ACHN (cell line): ENCODE data around the gene SHISA6.
"Not testable (repeated sequence)": the region's sequence is repeated elsewhere in the genome, so short reads cannot be mapped to it uniquely, and the experiment has no call there.

Source experiments
- DNase-seq: peaks from one replicate; pipeline ENCODE4 v3.0.0-alpha.2; 2015
- in situ Hi-C: cut with HindIII; loops from 2 replicates; pipeline ENCODE4 v1.10.0; 2017; ENCODE audit warnings: low sequenced_read_pairs, low pct_ligation_motif_present, low pct_unique_long_range_greater_than_20kb

SHISA6 gene

DNA sequence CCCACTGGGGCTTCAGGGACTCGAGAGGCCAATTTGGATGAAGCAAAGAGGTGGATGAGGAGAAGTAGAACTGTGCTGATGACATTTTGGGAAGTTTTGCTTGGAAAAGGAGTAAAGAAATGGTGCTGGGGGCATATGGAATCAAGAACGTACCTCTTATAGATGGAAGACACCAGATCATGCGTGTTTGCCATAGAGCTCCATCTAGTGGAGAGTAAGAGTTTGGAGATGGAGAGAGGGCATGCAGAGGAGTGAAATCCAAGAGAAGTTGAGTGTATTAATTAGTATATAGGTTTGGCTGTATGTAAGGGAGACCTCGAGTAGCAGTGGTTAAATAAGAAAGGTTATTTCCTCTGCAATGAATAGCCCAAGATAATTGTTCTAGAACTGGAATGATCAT, 56.0 kb downstream of the SHISA6 start:
- DNase-seq, result peak; percentile 34
- in situ Hi-C loops, result no loop called here

DNA sequence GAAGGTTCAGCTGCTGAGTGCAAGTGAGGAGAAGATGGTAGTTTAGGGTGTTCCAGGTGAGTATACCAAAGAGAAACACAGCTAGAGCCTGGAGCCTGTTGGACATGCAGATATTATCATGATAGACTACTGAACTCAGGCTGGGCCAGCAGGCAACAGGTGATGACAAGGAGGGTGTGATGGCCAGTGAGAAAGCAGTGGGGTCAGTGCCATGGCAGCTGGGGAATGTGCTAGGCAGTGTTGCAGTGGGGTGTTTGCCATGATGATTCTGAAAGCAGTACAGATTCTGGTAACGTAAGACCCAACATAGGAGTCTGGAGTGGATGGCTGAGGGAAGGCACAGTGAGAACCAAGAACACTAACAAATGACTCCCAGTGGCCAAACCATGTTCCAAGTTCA, 57.4 kb downstream of the SHISA6 start:
- in situ Hi-C loops, result no loop called here
- DNase-seq, result no peak

DNA sequence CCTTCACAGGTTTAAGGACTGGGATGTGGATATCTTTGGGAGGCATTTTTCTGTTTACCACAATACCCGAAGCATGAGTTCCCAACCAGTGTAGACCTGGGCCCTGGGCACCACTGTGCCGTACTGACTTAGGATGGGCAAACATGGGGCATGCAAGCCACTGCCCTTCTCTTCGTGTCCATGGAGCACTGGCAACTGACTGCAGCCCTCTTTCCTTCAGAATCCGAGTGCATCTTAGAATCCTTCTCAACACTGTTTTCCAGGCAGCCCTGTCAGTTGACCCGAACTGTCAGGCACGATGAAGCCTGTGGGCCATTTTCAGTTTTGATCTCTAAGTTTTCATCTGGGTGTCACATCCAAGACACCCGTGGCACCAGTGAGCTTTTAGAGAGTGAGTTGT, 59.2 kb downstream of the SHISA6 start:
- in situ Hi-C loops, result no loop called here
- DNase-seq, result no peak

DNA sequence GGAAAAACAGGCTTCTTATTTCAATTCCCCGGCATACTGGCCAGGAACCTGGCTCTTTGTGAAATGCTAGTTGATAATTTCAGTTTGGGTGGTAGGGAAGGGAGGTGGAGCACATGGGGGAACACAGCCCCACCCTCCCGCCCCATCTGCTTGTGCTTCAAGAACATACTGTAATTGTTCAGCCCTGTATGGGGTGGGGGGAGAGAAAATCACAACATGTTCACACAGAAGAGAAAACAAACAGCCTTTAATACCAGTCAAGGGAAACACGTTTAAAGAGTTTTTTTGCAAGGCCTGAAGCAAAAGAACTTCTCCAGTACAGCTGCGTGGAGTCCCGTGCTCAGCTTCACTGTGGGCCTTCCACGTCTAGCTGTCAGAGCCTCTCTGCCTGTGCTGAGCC, 59.7 kb downstream of the SHISA6 start:
- in situ Hi-C loops, result no loop called here
- DNase-seq, result no peak

DNA sequence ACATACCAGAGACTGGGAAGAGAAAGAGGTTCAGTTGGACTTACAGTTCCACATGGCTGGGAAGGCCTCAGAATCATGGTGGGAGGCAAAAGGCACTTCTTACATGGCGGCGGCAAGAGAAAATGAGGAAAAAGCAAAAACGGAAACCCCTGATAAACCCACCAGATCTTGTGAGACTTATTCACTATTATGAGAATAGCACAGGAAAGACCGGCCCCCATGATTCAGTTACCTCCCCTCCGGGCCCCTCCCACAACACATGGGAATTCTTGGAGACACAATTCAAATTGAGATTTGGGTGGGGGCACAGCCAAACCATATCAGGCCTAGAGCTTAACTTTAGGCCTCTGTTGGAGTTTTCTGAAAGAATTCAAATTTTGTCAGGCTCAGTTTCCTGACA, 60.9 kb downstream of the SHISA6 start:
- in situ Hi-C loops, DNase-seq: not testable (repeated sequence)

GRCh38 chr17:11302401-11303186, 61.6 kb downstream of the SHISA6 start:
- DNase-seq, result no peak
- in situ Hi-C loops, result no loop called here

- no peak for DNase-seq
- in situ Hi-C loops, result no loop called here
Measured at GRCh38 chr17:11303773-11304394, 62.9 kb downstream of the SHISA6 start.

- DNase-seq, result no peak
- in situ Hi-C loops, result no loop called here
Measured at GRCh38 chr17:11304568-11304967, 63.6 kb downstream of the SHISA6 start.

DNA sequence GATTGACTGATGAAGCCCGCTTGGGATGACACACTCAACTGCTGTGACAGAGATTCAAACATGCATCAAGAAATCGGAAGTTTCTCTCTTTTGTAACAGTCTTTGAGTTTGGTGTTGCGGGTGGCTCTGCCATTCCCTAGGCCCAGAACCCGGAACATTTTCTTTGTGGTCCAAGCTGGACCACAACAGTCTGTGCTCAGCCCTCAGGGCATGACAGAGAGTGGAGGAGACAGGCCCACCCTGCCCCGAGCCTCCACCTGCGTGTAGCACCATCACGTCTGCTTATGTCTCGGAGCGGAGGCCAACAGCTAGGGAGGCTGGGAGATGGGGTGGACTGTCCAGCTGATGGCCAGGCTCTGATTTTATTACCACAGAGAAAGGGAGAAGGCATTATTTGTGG, 64.5 kb downstream of the SHISA6 start:
- no peak for DNase-seq
- in situ Hi-C loops, result no loop called here

DNA sequence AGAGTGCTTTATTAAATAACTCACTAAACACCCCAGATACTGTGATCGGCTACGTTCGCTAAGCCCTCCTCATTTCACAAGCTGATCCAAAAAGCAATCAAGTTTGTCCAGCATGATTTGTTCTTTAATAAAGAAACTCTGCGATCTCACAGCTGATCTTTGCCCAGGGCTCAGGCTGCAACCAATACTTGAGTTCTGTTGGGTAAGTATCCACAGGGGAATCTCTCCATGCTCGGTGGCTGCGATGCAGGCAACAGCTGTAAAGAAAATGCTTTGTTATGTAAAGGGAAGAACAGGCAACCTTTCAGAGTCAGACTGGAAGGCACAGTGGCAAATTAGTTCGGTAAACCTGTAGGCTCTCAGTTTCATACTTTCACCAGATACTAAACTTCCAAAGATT, 67.5 kb downstream of the SHISA6 start:
- in situ Hi-C loops, result no loop called here

DNA sequence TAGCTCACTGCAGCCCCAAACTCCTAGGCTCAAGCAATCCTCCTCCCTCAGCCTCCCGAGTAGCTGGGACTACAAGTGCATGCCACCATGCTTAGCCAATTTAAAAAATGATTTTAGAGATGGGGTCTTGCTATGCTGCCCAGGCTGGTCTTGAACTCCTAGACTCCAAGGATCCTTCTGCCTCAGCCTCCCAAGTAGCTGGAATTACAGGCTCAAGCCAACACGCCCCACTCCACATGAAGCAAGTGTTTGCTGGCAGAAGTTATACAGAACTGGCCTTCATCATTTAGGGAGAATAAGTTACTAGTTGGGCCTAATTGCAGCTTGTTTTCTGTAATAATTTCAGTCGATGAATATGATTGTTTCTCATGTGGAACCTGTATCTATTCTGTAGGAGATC, 68.0 kb downstream of the SHISA6 start:
- DNase-seq, result no peak
- in situ Hi-C loops, result no loop called here

More for the DNA sequence above, 67.5 kb downstream of the SHISA6 start:
- no peak for DNase-seq

DNA sequence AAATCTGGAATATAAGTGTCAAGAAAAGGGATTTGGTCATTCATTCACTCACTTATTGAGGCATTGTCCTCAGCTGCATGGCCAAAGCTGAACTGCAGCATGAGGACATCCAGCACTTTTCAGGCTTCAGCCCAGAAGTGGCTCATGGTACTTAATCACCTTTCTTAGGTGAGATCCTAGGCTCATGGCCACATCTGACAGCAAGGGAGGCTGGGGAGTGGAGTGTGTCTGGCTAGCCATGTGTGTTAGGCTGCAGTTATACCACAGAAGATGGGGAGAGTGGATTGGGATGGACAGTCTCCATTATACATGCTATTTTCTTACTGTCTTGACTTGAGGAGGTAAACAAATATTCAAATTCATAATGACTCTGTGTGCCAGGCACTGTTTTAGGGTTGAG, 68.8 kb downstream of the SHISA6 start:
- in situ Hi-C loops, result no loop called here
- DNase-seq, result no peak

DNA sequence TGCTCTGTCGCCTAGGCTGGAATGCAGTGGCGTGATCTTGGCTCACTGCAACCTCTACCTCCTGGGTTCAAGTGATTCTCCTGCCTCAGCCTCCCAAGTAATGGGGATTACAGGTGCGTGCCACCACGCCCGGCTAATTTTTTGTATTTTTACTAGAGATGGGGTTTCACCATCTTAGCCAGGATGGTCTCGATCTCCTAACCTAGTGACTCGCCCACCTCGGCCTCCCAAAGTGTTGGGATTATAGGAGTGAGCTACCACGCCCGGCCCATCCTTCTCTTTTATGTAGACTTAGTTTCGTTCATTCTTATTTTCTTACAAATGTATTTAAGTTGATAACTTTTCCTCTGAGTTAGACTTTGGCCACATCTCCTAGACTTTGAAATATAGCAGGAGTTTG, 75.4 kb downstream of the SHISA6 start:
- in situ Hi-C loops, DNase-seq: not testable (repeated sequence)

DNA sequence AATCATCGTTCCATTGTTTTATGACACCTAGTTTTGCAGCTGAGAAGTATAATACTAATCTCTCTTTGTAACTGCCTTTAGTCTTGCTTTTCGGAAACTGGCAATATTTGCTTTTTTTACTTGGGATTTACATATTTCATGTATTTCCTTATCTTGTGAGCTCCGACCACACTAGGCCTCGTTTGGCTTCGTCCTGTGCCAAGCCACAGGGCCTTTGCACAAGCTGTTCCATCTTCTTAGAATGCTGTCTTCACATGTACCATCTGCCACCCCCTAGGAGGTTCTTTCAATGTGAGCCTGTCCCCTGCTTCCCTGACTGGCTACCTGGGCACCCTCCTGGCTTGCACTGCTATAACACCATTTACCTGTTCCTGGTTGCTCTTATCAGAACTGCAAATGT, 77.2 kb downstream of the SHISA6 start:
- DNase-seq, result no peak
- in situ Hi-C loops, result no loop called here

GRCh38 chr17:11319894-11320293, 78.9 kb downstream of the SHISA6 start:
- DNase-seq, result no peak
- in situ Hi-C loops, result no loop called here

- no peak for DNase-seq
- in situ Hi-C loops, result no loop called here
Measured at GRCh38 chr17:11324021-11324420, 83.0 kb downstream of the SHISA6 start.

GRCh38 chr17:11324846-11325420, 83.9 kb downstream of the SHISA6 start:
- DNase-seq, result no peak
- in situ Hi-C loops, result no loop called here

- DNase-seq, result no peak
- in situ Hi-C loops, result no loop called here
Measured at GRCh38 chr17:11326492-11326891, 85.5 kb downstream of the SHISA6 start.

GRCh38 chr17:11328770-11329169, 87.8 kb downstream of the SHISA6 start:
- DNase-seq, result no peak
- in situ Hi-C loops, result no loop called here

DNA sequence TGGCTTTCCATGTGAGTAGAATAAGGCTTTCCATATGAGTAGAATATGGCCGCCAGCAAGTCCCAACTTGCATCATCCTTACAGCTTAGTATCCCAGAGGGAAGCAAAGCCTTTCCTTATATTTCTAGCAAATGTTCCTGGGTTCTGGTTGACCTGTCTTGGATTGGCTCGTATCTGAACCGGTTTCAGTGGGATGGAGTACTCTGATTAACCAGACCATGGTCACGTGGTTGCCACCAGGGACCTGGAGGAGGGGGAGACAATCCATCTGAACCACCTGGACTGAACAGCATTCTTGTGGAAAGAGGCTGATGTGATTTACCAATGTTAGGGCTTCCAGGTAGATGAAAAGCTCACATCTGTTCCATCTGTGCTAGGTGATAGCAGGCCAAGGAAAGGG, 89.0 kb downstream of the SHISA6 start:
- DNase-seq, result no peak
- in situ Hi-C loops, result no loop called here
